Measurements from ENCODE around the gene CD38.
"Not testable (repeated sequence)": the region's sequence is repeated elsewhere in the genome, so short reads cannot be mapped to it uniquely, and the experiment has no call there.

Gene CD38

GRCh38 chr4:15758294-15758693 lies 19.8 kb upstream of the CD38 start:
- DNase-seq (ENCODE audit: extremely low read depth in 1 of 2, low read depth in 1 of 2), result no peak

GRCh38 chr4:15762460-15762859 lies 15.7 kb upstream of the CD38 start:
- not testable (repeated sequence) for DNase-seq (ENCODE audit: extremely low read depth in 1 of 2, low read depth in 1 of 2)

- DNase-seq (ENCODE audit: extremely low read depth in 1 of 2, low read depth in 1 of 2), result no peak
Observed at GRCh38 chr4:15765391-15765790, 12.7 kb upstream of the CD38 start.

GRCh38 chr4:15765910-15766697 lies 12.0 kb upstream of the CD38 start:
- DNase-seq (ENCODE audit: extremely low read depth in 1 of 2, low read depth in 1 of 2), result no peak

GRCh38 chr4:15766821-15767220 lies 11.3 kb upstream of the CD38 start:
- DNase-seq (ENCODE audit: extremely low read depth in 1 of 2, low read depth in 1 of 2), result no peak

- no peak for DNase-seq (ENCODE audit: extremely low read depth in 1 of 2, low read depth in 1 of 2)
Observed at GRCh38 chr4:15769202-15769601, 8.9 kb upstream of the CD38 start.

GRCh38 chr4:15771216-15772058 lies 6.7 kb upstream of the CD38 start:
- DNase-seq (ENCODE audit: extremely low read depth in 1 of 2, low read depth in 1 of 2), result no peak

GRCh38 chr4:15774020-15774420 lies 4.1 kb upstream of the CD38 start:
- DNase-seq (ENCODE audit: extremely low read depth in 1 of 2, low read depth in 1 of 2), result no peak

GRCh38 chr4:15776871-15777648 lies 1.1 kb upstream of the CD38 start:
- DNase-seq (ENCODE audit: extremely low read depth in 1 of 2, low read depth in 1 of 2), result no peak

GRCh38 chr4:15777697-15778288 lies 335 bp upstream of the CD38 start:
- no peak for DNase-seq (ENCODE audit: extremely low read depth in 1 of 2, low read depth in 1 of 2)

- no peak for DNase-seq (ENCODE audit: extremely low read depth in 1 of 2, low read depth in 1 of 2)
Observed at GRCh38 chr4:15779306-15779705, 1.2 kb downstream of the CD38 start.

GRCh38 chr4:15779809-15780208 lies 1.7 kb downstream of the CD38 start:
- no peak for DNase-seq (ENCODE audit: extremely low read depth in 1 of 2, low read depth in 1 of 2)

GRCh38 chr4:15781427-15782095 lies 3.4 kb downstream of the CD38 start:
- DNase-seq (ENCODE audit: extremely low read depth in 1 of 2, low read depth in 1 of 2), result no peak

GRCh38 chr4:15783676-15784075 lies 5.5 kb downstream of the CD38 start:
- no peak for DNase-seq (ENCODE audit: extremely low read depth in 1 of 2, low read depth in 1 of 2)

GRCh38 chr4:15784959-15785634 lies 7.0 kb downstream of the CD38 start:
- DNase-seq (ENCODE audit: extremely low read depth in 1 of 2, low read depth in 1 of 2), result no peak

- no peak for DNase-seq (ENCODE audit: extremely low read depth in 1 of 2, low read depth in 1 of 2)
Observed at GRCh38 chr4:15786743-15787142, 8.6 kb downstream of the CD38 start.

GRCh38 chr4:15792974-15793373 lies 14.8 kb downstream of the CD38 start:
- DNase-seq (ENCODE audit: extremely low read depth in 1 of 2, low read depth in 1 of 2), result no peak

- no peak for DNase-seq (ENCODE audit: extremely low read depth in 1 of 2, low read depth in 1 of 2)
Observed at GRCh38 chr4:15793506-15794363, 15.6 kb downstream of the CD38 start.

- no peak for DNase-seq (ENCODE audit: extremely low read depth in 1 of 2, low read depth in 1 of 2)
Observed at GRCh38 chr4:15794426-15794825, 16.3 kb downstream of the CD38 start.
